Fibroblast of lung (primary cell): ENCODE results near the gene SRA1.

Experiments used
- CTCF ChIP-seq, 2 donors: IDR thresholded peaks in 1 of 2; conservative IDR thresholded peaks in 1 of 2; 1 replicate in 1 of 2; 2 replicates in 1 of 2; pipeline ENCODE4 v1.5.1; 2011 to 2012; ENCODE audit warnings: low read length in 2 of 2, control low read depth in 1 of 2, inconsistent platforms in 1 of 2, low read depth in 1 of 2, mild to moderate bottlenecking in 1 of 2
- EZH2 ChIP-seq: IDR thresholded peaks from 2 replicates; pipeline ENCODE4 v1.5.1; 2012; ENCODE audit warnings: low read length, control low read depth, mild to moderate bottlenecking; ENCODE audit errors: missing control alignments

GRCh38 chr5:140588311-140589070, 31.2 kb upstream of the SRA1 start:
- no peak for TF ChIP-seq CTCF (conservative IDR thresholded peaks at IDR 0.05 in 1 of 2, IDR thresholded peaks at IDR 0.05 in 1 of 2; ENCODE audit: low read depth in 1 of 2, low read length in 2 of 2)
- no peak for TF ChIP-seq EZH2
